ENCODE data around the gene JAML.

DNA sequence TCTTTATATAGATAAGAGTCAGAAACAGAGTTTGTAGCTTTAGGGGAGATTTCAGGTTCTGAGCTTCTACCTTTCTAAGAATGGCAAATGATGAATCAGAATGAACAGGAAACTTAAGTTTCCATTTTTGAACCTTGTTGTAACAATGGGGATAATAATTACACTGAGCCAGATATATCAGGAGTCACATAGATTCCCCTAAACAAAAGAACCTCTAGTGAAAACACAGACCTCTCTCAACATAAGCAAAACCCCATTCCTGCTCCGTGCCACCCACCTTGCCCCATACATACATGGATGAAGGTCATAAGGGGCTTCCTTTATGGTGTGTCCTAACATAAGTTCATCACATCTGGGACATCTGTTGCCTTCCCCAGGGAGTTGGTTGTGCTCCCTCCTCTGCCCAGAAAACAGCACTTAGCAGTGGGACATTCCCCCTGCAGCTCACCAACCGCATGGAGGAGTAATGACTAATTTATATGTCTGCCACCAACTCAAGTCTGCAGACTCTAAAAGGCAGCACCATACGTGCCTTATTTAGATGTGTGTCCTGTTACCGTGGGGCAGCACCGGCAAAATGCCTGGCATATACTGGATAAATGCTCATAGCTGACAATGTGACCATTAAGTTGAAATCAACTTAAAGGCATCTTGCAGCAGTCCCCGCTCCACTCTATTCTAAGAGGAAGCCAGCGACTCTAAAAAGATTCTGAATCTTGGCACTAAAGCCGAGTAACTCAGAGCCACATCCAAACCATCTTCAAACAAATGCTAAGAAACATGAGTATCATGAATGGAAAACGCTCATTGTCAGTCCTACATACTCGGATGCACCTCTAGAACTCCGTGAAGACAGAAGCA, 8.0 kb downstream of the JAML start:
- TF ChIP-seq POLR2A (IDR thresholded peaks at IDR 0.05): no peak
- TF ChIP-seq, protein P1, sequence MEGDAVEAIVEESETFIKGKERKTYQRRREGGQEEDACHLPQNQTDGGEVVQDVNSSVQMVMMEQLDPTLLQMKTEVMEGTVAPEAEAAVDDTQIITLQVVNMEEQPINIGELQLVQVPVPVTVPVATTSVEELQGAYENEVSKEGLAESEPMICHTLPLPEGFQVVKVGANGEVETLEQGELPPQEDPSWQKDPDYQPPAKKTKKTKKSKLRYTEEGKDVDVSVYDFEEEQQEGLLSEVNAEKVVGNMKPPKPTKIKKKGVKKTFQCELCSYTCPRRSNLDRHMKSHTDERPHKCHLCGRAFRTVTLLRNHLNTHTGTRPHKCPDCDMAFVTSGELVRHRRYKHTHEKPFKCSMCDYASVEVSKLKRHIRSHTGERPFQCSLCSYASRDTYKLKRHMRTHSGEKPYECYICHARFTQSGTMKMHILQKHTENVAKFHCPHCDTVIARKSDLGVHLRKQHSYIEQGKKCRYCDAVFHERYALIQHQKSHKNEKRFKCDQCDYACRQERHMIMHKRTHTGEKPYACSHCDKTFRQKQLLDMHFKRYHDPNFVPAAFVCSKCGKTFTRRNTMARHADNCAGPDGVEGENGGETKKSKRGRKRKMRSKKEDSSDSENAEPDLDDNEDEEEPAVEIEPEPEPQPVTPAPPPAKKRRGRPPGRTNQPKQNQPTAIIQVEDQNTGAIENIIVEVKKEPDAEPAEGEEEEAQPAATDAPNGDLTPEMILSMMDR (IDR thresholded peaks at IDR 0.05): no peak

Data from heart left ventricle (tissue), 13 donors.